HepG2 (cell line): ENCODE results near the gene C20orf202. TPM values are rescaled to one million over a fixed set of nuclear protein-coding genes. Genes with fewer than 3 reads are reported as not detected.

Source experiments
- CEBPB ChIP-seq: IDR thresholded peaks from 2 replicates; pipeline ENCODE4 v1.6.1; 2011; ENCODE audit warnings: low read depth, low read length, improper control_type of control experiment, borderline replicate concordance
- ETV5 ChIP-seq: IDR thresholded peaks from 2 replicates; pipeline ENCODE4 v1.6.1; 2018; ENCODE audit warnings: missing biosample characterization, missing genetic modification reagents, inconsistent platforms, borderline replicate concordance
- FOXC1 ChIP-seq: sonication (generic); formaldehyde crosslinking; IDR thresholded peaks from 2 replicates; pipeline ENCODE4 v1.8.0; 2022; ENCODE audit warnings: mild to moderate bottlenecking, missing genetic modification reagents, borderline replicate concordance
- FOXM1 ChIP-seq: sonication (generic); formaldehyde crosslinking; IDR thresholded peaks from 2 replicates; pipeline ENCODE4 v1.5.0; 2020; ENCODE audit warnings: missing genetic modification reagents
- MXI1 ChIP-seq: IDR thresholded peaks from 3 replicates; pipeline ENCODE4 v1.6.1; 2012; ENCODE audit warnings: low read depth, low read length, inconsistent platforms, borderline replicate concordance
- NBN ChIP-seq: fragments of 450-650 bp; conservative IDR thresholded peaks from 2 replicates; pipeline ENCODE4 v1.6.1; 2017
- REL ChIP-seq: sonication (generic); formaldehyde crosslinking; conservative IDR thresholded peaks from 2 replicates; pipeline ENCODE4 v1.8.0; 2022; ENCODE audit warnings: mild to moderate bottlenecking, missing genetic modification reagents, moderate library complexity
- RFX5 ChIP-seq: IDR thresholded peaks from 2 replicates; pipeline ENCODE4 v1.6.1; 2011; ENCODE audit warnings: low read depth, low read length, improper control_type of control experiment
- SALL2 ChIP-seq: sonication (generic); formaldehyde crosslinking; IDR thresholded peaks from 2 replicates; pipeline ENCODE4 v1.8.1; 2023; ENCODE audit warnings: mild to moderate bottlenecking, missing genetic modification reagents, inconsistent platforms
- TBL1XR1 ChIP-seq: fragments of 150-350 bp; IDR thresholded peaks from 2 replicates; pipeline ENCODE4 v1.6.1; 2014; ENCODE audit warnings: borderline replicate concordance, low read length; ENCODE audit not compliant: partially characterized antibody
- ZFY ChIP-seq: sonication (generic); formaldehyde crosslinking; IDR thresholded peaks from 2 replicates; pipeline ENCODE4 v1.4.0; 2020; ENCODE audit warnings: missing genetic modification reagents
- ZNF124 ChIP-seq: sonication (generic); formaldehyde crosslinking; IDR thresholded peaks from 2 replicates; pipeline ENCODE4 v1.4.0; 2020; ENCODE audit warnings: missing genetic modification reagents
- ZNF337 ChIP-seq: sonication (generic); formaldehyde crosslinking; IDR thresholded peaks from 2 replicates; pipeline ENCODE4 v1.5.1; 2020; ENCODE audit warnings: missing genetic modification reagents, low read depth, mild to moderate bottlenecking, borderline replicate concordance
- ZNF710 ChIP-seq: sonication (generic); formaldehyde crosslinking; IDR thresholded peaks from 2 replicates; pipeline ENCODE4 v1.5.0; 2020; ENCODE audit warnings: mild to moderate bottlenecking, missing genetic modification reagents, borderline replicate concordance
- ZNF75D ChIP-seq: sonication (generic); formaldehyde crosslinking; IDR thresholded peaks from 2 replicates; pipeline ENCODE4 v1.8.1; 2023; ENCODE audit warnings: missing genetic modification reagents, mild to moderate bottlenecking, borderline replicate concordance
- ZSCAN29 ChIP-seq: sonication (generic); formaldehyde crosslinking; conservative IDR thresholded peaks from 2 replicates; pipeline ENCODE4 v1.4.0; 2020; ENCODE audit warnings: mild to moderate bottlenecking, missing genetic modification reagents
- polyA plus RNA-seq, 8 experiments: library from polyadenylated mRNA; depleted of rRNA in 3 of 8; stranded (reverse) in 7 of 8; unstranded in 1 of 8; fragments of >200 nt; fragmentation: Illumina TruSeq in 4 of 8; extraction: Trizol in 4 of 8; gene quantifications; 2 replicates each; pipeline versions ENCODE4 v1.2.1 to v1.2.3, GENCODE V29; 2011 to 2016; ENCODE audit warnings: low read depth in 4 of 8, missing spikeins in 1 of 8, mixed read lengths in 1 of 8; ENCODE audit not compliant: insufficient read depth in 1 of 8
- total RNA-seq, 5 experiments: library from RNA; depleted of rRNA; stranded (reverse); fragments of >200 nt; fragmentation: Illumina TruSeq; extraction: Trizol; gene quantifications; 2 replicates each; pipeline ENCODE4 v1.2.3, GENCODE V29; 2016; ENCODE audit warnings: low read depth in 1 of 5
- TF ChIP-seq, protein P1 (sequence below): sonication (generic); formaldehyde crosslinking; IDR thresholded peaks from 2 replicates; pipeline ENCODE4 v1.4.0; 2020; ENCODE audit warnings: mild to moderate bottlenecking, missing genetic modification reagents
- TF ChIP-seq, protein P2 (sequence below): IDR thresholded peaks from 2 replicates; pipeline ENCODE4 v1.6.1; 2016; ENCODE audit warnings: missing biosample characterization, missing genetic modification reagents, low read depth

C20orf202 gene
- total and polyA plus RNA-seq, 2 of the 13 experiments (the other 11 are each of a cell fraction or from before 2014, with no cell fraction given): 0.20 to 1.2 TPM

DNA sequence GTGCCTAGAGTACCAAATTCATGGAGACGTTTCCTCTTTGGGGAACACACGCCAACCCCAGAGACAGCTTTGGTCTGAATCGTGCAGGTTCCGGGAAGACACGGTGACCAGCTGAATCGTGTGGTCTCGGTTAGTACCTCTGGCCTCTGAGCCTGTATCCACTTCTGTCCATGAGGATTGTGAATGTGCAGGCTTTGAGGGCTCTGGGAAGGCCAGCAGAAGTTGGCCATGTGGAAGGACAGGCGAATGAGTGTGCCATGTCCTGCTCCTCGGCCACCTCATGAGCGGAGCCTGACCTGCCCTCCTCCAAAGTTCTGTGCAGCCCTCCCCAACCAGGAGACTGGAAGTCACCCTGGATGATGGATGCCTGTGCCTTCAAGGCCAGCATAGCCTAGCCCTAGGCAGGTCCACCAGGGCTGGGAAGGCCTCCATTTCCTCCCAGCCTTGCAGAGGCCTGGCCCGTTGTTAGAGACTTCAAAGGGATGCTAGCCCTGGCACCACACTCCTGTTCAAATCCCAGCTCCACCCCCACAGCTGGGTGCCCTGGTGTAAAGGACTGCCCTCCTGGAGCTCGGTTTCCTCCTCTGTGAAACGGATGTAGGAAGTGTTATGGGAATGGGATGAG, 16.8 kb upstream of the C20orf202 start (continued):
- TF ChIP-seq, protein P1, sequence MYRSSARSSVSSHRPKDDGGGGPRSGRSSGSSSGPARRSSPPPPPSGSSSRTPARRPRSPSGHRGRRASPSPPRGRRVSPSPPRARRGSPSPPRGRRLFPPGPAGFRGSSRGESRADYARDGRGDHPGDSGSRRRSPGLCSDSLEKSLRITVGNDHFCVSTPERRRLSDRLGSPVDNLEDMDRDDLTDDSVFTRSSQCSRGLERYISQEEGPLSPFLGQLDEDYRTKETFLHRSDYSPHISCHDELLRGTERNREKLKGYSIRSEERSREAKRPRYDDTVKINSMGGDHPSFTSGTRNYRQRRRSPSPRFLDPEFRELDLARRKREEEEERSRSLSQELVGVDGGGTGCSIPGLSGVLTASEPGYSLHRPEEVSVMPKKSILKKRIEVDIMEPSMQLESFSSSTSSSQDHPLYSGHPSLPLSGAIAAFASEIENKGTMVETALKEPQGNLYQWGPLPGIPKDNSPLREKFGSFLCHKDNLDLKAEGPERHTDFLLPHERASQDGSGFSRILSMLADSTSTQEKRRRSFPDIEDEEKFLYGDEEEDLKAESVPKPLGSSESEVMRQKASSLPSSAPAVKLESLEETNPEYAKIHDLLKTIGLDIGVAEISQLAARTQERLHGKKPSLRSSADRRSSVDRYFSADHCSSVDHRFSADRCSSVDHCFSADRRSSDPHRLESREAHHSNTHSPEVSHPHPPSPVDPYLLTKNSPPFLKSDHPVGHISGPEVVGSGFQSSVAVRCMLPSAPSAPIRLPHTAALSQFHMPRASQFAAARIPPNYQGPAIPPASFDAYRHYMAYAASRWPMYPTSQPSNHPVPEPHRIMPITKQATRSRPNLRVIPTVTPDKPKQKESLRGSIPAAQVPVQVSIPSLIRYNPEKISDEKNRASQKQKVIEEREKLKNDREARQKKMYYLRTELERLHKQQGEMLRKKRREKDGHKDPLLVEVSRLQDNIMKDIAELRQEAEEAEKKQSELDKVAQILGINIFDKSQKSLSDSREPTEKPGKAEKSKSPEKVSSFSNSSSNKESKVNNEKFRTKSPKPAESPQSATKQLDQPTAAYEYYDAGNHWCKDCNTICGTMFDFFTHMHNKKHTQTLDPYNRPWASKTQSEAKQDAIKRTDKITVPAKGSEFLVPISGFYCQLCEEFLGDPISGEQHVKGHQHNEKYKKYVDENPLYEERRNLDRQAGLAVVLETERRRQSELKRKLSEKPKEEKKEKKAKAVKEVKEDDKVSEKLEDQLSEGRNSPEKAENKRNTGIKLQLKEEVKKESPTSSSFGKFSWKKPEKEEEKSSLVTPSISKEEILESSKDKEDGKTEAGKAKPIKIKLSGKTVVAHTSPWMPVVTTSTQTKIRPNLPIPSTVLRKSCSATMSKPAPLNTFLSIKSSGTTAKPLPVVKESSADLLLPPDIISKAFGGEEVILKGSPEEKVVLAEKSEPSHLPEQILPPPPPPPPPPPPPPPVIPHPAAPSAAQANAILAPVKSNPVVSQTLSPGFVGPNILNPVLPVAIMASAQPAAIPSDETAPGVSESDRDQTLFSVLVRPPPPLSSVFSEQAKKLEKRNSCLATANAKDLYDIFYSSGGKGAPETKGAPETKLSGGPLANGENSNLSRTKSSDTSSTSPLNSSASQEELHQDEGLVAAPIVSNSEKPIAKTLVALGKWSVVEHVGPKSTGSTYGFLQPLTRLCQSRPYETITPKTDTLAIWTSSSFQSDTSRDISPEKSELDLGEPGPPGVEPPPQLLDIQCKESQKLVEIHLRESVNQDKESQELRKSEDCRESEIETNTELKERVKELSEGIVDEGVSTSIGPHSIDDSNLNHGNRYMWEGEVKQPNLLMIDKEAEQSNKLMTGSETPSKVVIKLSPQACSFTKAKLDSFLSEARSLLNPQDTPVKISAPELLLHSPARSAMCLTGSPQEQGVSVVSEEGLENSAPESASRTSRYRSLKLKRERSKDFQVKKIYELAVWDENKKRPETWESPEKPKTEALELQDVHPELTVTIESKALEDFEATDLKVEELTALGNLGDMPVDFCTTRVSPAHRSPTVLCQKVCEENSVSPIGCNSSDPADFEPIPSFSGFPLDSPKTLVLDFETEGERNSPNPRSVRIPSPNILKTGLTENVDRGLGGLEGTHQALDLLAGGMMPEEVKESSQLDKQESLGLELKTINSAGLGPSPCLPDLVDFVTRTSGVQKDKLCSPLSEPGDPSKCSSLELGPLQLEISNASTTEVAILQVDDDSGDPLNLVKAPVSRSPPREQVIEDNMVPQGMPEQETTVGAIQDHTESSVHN (CRISPR knock-in tag): no peak
- TF ChIP-seq SALL2 (CRISPR knock-in tag): no peak
- TF ChIP-seq TBL1XR1: no peak
- TF ChIP-seq, protein P2, sequence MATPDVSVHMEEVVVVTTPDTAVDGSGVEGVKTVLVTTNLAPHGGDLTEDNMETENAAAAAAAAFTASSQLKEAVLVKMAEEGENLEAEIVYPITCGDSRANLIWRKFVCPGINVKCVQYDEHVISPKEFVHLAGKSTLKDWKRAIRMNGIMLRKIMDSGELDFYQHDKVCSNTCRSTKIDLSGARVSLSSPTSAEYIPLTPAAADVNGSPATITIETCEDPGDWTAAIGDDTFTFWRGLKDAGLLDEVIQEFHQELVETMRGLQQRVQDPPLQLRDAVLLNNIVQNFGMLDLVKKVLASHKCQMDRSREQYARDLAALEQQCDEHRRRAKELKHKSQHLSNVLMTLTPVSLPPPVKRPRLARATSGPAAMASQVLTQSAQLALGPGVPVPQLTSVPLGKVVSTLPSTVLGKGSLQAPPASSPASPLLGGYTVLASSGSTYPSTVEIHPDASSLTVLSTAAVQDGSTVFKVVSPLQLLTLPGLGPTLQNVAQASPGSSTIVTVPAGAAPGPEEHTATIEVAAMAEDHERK: no peak
- peak; percentile 23; the same call in 1 of the 2 replicates for TF ChIP-seq ETV5 (CRISPR knock-in tag)
- TF ChIP-seq MXI1: 0 out of 3 replicates have a peak, but pooled peaks have one; percentile 32
- no peak for TF ChIP-seq REL (CRISPR knock-in tag)
- TF ChIP-seq FOXM1 (CRISPR knock-in tag): no peak
- TF ChIP-seq ZNF124 (CRISPR knock-in tag): no peak
- TF ChIP-seq ZNF337 (CRISPR knock-in tag): no peak
- TF ChIP-seq ZNF710: 0 out of 2 replicates have a peak, but pooled peaks have one; percentile 44
- TF ChIP-seq ZNF75D (CRISPR knock-in tag): no peak
- 0 out of 2 replicates have a peak, but pooled peaks have one; percentile 42 for TF ChIP-seq FOXC1 (CRISPR knock-in tag)
- no peak; the same call in 1 of the 2 replicates for TF ChIP-seq RFX5
- peak; percentile 25; the same call in 1 of the 2 replicates for TF ChIP-seq ZFY
- no peak for TF ChIP-seq ZSCAN29 (CRISPR knock-in tag)
- TF ChIP-seq NBN: no peak
- TF ChIP-seq CEBPB: no peak
